Measurements from ENCODE around the gene TTC4.

TTC4 gene

DNA sequence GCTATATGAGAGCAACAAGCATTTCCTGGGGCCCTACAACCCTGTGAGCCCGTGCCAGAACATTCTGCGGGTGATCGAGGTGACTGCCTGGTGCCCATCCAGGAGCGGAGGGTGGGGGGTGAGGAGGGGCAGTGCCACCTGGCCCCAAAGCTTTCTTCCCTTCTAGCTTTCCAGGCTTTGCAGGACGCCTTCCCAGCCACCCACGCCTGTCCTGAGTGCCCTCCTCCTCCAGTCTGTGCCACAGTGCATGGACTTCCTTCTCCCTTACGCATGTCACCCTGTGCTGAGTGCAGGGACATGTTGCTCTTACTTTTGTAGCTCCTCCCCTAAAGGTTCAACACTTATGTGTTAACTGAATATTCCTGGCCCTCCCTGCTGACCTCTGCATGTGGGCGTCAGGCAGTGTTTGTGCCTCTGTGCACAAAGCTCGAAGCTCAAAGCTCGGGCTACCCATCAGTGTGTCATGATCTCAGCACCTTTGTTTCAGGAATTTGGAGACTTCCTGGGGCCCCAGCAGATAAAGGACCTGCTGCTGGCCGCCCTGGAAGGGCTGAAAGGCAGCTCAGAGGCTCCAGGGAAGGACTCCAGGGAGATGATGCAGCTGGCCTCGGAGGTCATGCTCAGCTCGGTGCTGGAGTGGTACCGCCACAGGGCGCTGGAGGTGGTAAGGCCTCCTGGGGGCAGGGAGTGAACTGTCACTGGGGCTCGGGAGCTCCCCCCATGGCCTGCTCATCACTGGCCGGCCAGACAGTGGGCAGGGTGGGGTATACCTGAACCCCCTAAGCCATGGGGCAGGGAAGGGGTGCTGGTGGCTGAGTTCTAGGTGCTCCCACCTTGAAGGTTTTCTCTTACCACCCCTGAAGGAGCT is 36.7 kb upstream of the TTC4 start:
- TF ChIP-seq, protein P1, sequence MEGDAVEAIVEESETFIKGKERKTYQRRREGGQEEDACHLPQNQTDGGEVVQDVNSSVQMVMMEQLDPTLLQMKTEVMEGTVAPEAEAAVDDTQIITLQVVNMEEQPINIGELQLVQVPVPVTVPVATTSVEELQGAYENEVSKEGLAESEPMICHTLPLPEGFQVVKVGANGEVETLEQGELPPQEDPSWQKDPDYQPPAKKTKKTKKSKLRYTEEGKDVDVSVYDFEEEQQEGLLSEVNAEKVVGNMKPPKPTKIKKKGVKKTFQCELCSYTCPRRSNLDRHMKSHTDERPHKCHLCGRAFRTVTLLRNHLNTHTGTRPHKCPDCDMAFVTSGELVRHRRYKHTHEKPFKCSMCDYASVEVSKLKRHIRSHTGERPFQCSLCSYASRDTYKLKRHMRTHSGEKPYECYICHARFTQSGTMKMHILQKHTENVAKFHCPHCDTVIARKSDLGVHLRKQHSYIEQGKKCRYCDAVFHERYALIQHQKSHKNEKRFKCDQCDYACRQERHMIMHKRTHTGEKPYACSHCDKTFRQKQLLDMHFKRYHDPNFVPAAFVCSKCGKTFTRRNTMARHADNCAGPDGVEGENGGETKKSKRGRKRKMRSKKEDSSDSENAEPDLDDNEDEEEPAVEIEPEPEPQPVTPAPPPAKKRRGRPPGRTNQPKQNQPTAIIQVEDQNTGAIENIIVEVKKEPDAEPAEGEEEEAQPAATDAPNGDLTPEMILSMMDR (IDR thresholded peaks at IDR 0.05; ENCODE audit: extremely low read depth, insufficient read depth, missing control alignments) = no peak
- in situ Hi-C loops (cut with MboI; ENCODE audit: low pct_unique_long_range_greater_than_20kb, low sequenced_read_pairs, unreplicated experiment) = no loop called here
- DNase-seq (ENCODE audit: low spot score) = no peak

DNA sequence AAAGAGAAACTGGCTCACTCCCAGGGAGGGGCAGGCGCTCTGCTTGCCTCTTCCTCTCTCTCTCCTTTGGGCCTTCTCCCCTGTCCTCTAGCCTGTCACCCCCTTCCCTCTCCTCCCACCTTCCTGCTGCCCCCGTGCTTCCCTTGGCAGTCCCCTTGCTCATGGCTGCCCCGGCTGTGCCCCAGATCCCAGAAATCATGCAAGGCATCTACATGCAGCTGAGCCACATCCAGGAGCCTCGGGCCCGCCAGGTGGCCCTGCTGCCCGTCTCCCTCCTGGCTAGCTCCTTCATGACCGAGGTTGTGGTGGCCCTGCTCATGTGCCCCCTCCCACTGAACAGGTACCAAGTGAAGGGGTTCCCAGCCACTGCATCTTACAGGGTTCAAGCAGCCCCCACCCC is 36.0 kb upstream of the TTC4 start:
- in situ Hi-C loops (cut with MboI; ENCODE audit: low pct_unique_long_range_greater_than_20kb, low sequenced_read_pairs, unreplicated experiment) = no loop called here
- TF ChIP-seq, protein P1 (IDR thresholded peaks at IDR 0.05; ENCODE audit: extremely low read depth, insufficient read depth, missing control alignments) = no peak
- DNase-seq (ENCODE audit: low spot score) = no peak

DNA sequence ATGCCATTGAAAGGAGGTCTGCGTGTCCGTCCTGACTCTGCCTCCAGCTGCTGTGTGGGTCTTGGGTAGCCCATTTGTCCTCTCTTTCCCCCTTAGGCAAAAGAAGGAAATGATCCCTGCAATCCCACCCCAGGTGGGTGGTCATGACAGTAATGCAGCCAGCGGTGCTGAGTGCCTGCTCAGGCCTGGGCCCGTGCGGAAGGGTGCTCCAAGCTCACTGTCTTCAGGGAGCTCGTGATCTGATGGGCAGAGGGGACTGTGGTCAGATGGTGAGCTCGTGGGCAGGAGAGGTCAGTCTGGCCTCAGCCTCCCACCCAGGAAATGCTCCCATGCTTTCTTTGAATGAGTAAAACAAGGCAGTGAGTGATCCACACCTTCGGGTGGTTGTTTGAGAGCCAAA is 35.3 kb upstream of the TTC4 start:
- no peak for DNase-seq (ENCODE audit: low spot score)
- in situ Hi-C loops (cut with MboI; ENCODE audit: low pct_unique_long_range_greater_than_20kb, low sequenced_read_pairs, unreplicated experiment) = no loop called here
- TF ChIP-seq, protein P1 (IDR thresholded peaks at IDR 0.05; ENCODE audit: extremely low read depth, insufficient read depth, missing control alignments) = no peak

DNA sequence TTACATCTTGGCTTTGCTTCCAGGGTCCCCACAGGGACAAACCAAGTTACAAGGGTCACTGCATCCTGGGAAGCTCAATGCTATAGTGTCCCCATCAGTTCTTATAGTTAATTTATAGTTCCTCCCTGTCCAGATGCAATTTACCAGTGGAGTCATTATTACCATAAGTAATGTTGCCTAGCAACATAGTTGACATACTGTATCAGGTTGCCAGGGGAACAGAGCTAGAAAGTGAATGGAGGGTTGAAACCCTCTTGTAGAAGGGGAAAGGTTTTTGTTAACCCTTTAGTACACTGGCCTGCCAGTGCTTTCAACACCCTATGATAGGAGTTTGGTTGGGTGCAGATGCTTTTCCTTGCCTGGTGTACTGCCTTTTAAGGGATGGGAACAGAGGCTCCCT is 34.3 kb upstream of the TTC4 start:
- DNase-seq (ENCODE audit: low spot score) = no peak
- in situ Hi-C loops (cut with MboI; ENCODE audit: low pct_unique_long_range_greater_than_20kb, low sequenced_read_pairs, unreplicated experiment) = no loop called here
- TF ChIP-seq, protein P1 (IDR thresholded peaks at IDR 0.05; ENCODE audit: extremely low read depth, insufficient read depth, missing control alignments) = no peak

DNA sequence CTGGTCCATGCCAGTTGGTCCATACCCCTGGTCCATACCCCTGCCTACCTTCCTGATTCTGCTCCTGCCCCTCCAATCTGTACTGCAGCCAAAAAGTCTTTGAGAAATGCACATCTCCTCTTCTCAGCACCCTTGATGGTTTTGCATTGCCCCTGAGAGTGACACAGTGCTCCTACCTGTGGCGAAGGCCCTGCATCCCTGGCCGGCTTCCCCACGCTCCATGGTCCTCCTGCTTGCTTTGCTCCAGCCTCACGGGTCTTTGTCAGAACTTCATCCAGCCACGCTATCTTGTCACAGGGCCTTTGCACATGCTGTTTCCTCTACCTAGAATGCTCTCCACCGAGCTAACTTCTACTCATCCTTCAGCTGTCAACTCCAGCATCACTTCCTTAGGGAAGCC is 32.2 kb upstream of the TTC4 start:
- no peak for DNase-seq (ENCODE audit: low spot score)
- TF ChIP-seq, protein P1 (IDR thresholded peaks at IDR 0.05; ENCODE audit: extremely low read depth, insufficient read depth, missing control alignments) = no peak
- in situ Hi-C loops (cut with MboI; ENCODE audit: low pct_unique_long_range_greater_than_20kb, low sequenced_read_pairs, unreplicated experiment) = no loop called here

DNA sequence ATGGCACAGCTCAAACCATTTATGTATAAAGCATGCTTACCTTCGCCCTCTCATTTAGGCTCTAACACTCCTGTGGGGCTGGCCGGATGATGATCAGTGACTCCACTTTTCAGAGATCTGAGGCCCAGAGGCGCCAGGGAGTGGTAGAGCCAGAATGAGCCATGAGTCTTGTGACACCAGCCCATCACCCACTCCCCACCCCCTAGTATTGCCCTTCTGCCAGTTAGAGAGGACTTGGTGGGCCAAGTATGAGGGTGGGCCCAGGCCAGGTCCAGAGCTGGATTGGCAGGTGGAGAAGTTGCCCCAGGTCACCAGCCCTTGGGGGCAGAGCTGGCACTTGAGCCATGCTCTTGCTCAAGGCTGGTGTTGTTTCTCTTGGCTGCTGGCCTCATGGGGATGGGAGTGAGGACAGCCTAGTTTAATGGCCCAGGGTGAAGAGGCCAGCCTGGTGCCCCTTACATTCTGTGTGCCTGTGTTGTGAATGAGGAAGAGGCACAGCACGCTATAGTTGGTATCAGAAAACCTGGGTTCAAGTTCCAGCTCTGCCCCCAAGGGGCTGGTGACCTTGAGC is 30.2 kb upstream of the TTC4 start:
- TF ChIP-seq, protein P1 (IDR thresholded peaks at IDR 0.05; ENCODE audit: extremely low read depth, insufficient read depth, missing control alignments) = no peak
- in situ Hi-C loops (cut with MboI; ENCODE audit: low pct_unique_long_range_greater_than_20kb, low sequenced_read_pairs, unreplicated experiment) = no loop called here
- no peak for DNase-seq (ENCODE audit: low spot score)

Data from GM13977 (cell line).